ENCODE measurements around the gene ADAMTSL4. TPM values are rescaled to one million over a fixed set of nuclear protein-coding genes. Genes with fewer than 3 reads are reported as not detected.

The ADAMTSL4 gene
- total and polyA plus RNA-seq, 4 donors = 23.2 to 104 (median 48.0) TPM

DNA sequence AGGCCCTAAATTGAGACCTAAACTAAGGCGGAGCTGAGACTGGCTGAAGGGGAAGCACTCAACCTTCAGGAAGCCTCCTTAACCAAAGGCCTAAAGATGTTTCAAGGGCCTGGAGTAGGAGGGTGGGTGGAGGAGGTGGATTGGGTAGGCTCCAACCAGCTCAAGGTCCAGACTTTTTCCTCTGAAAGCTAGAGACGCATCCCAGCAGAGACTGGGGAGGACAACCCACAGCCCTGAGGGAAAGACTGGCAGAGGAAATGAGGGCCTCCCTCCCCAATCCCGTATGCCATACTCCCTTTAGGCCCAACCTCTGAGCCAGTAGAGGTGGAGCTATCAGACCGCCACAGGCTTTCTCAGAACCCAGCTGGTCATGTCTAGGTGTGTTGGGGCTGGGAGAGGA, 40.2 kb upstream of the ADAMTSL4 start:
- H3K36me3 ChIP-seq (ENCODE audit: control insufficient read depth in 4 of 4, insufficient read depth in 4 of 4, low read length in 4 of 4) = peaks cover 9 to 25% (median 9%) of the 10 kb centered on the region in 4 donors
- DNase-seq (peak in 1 of 3 donors; percentile 18), ATAC-seq (ENCODE audit: insufficient read depth, low FRiP score) (peak; percentile 15)
- H3K27ac ChIP-seq (ENCODE audit: low read depth in 1 of 2, low read length in 1 of 2) = no peak overlapping the region
- H3K9me3 ChIP-seq (ENCODE audit: control insufficient read depth in 4 of 4, insufficient read depth in 3 of 4, low read length in 3 of 4) = no peaks in the 10 kb centered on the region
- TF ChIP-seq, protein P1, sequence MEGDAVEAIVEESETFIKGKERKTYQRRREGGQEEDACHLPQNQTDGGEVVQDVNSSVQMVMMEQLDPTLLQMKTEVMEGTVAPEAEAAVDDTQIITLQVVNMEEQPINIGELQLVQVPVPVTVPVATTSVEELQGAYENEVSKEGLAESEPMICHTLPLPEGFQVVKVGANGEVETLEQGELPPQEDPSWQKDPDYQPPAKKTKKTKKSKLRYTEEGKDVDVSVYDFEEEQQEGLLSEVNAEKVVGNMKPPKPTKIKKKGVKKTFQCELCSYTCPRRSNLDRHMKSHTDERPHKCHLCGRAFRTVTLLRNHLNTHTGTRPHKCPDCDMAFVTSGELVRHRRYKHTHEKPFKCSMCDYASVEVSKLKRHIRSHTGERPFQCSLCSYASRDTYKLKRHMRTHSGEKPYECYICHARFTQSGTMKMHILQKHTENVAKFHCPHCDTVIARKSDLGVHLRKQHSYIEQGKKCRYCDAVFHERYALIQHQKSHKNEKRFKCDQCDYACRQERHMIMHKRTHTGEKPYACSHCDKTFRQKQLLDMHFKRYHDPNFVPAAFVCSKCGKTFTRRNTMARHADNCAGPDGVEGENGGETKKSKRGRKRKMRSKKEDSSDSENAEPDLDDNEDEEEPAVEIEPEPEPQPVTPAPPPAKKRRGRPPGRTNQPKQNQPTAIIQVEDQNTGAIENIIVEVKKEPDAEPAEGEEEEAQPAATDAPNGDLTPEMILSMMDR (IDR thresholded peaks at IDR 0.05; ENCODE audit: control extremely low read depth, extremely low read depth) = no peak
- H3K9ac ChIP-seq (ENCODE audit: insufficient read depth in 1 of 2, low read length in 2 of 2) = no peak overlapping the region
- no peaks in the 10 kb centered on the region for H3K27me3 ChIP-seq (ENCODE audit: control insufficient read depth in 3 of 3, insufficient read depth in 3 of 3, low read length in 2 of 3)
- H3K4me1 ChIP-seq (ENCODE audit: control insufficient read depth in 5 of 5, insufficient read depth in 5 of 5, low read length in 5 of 5) = peaks cover 0 to 15% (median 0%) of the 10 kb centered on the region in 5 donors
- no peak overlapping the region for H3K4me3 ChIP-seq
- WGBS, 2 donors = 69 to 77% methylated on average over 4 of the region's 4 CpGs

DNA sequence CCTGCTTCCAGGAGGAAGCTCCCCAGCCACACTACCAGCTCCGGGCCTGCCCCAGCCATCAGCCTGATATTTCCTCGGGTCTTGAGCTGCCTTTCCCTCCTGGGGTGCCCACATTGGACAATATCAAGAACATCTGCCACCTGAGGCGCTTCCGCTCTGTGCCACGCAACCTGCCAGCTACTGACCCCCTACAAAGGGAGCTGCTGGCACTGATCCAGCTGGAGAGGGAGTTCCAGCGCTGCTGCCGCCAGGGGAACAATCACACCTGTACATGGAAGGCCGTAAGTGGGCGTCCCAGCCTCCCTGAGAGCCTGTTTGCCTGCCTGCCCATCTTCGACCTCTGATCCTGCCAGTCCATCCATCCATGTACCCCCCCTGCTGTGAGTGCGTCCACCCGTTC, 37.7 kb upstream of the ADAMTSL4 start:
- Histone ChIP-seq H3K27ac (ENCODE audit: low read depth in 1 of 2, low read length in 1 of 2) (no peak overlapping the region), H3K4me1 (ENCODE audit: control insufficient read depth in 5 of 5, insufficient read depth in 5 of 5, low read length in 5 of 5) (peaks cover 0 to 10% (median 8%) of the 10 kb centered on the region in 5 donors), H3K9me3 (ENCODE audit: control insufficient read depth in 4 of 4, insufficient read depth in 3 of 4, low read length in 3 of 4) (no peaks in the 10 kb centered on the region), H3K27me3 (ENCODE audit: control insufficient read depth in 3 of 3, insufficient read depth in 3 of 3, low read length in 2 of 3) (no peaks in the 10 kb centered on the region), H3K9ac (ENCODE audit: insufficient read depth in 1 of 2, low read length in 2 of 2) (no peak overlapping the region), H3K36me3 (ENCODE audit: control insufficient read depth in 4 of 4, insufficient read depth in 4 of 4, low read length in 4 of 4) (peaks cover 0 to 4% (median under 1%) of the 10 kb centered on the region in 4 donors), H3K4me3 (no peak overlapping the region)
- no peak for ATAC-seq (ENCODE audit: insufficient read depth, low FRiP score)
- DNase-seq = no peak
- TF ChIP-seq, protein P1 (IDR thresholded peaks at IDR 0.05; ENCODE audit: control extremely low read depth, extremely low read depth) = no peak
- 92 to 93% methylated on average over 12 of the region's 12 CpGs for WGBS, 2 donors

DNA sequence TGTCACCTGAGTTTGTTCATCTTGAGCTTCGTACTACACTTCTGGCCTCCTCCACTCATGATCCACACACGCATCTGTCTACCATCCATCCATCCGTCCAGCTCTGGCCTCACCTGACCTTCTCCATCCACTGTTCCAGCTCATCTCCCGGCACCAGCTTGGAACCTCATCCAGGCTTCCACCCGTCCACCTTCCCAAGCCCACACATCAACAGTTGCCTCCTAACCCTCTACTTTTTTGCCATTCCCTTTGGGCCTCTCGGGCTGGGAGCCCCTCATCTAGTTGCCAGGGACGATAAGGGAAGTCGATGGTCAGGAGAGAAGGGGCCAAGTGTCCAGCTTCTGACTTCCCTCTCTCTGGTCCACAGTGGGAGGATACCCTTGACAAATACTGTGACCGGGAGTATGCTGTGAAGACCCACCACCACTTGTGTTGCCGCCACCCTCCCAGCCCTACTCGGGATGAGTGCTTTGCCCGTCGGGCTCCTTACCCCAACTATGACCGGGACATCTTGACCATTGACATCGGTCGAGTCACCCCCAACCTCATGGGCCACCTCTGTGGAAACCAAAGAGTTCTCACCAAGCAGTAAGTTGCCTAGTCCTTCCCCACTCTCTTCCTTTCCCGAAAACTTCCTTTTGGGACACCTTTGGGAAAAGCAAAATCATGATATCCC, 37.1 kb upstream of the ADAMTSL4 start:
- ATAC-seq (ENCODE audit: insufficient read depth, low FRiP score) (no peak), DNase-seq (no peak)
- Histone ChIP-seq H3K9me3 (ENCODE audit: control insufficient read depth in 4 of 4, insufficient read depth in 3 of 4, low read length in 3 of 4) (no peaks in the 10 kb centered on the region), H3K9ac (ENCODE audit: insufficient read depth in 1 of 2, low read length in 2 of 2) (no peak overlapping the region), H3K4me1 (ENCODE audit: control insufficient read depth in 5 of 5, insufficient read depth in 5 of 5, low read length in 5 of 5) (peaks cover 0 to 13% (median 8%) of the 10 kb centered on the region in 5 donors), H3K27me3 (ENCODE audit: control insufficient read depth in 3 of 3, insufficient read depth in 3 of 3, low read length in 2 of 3) (no peaks in the 10 kb centered on the region), H3K36me3 (ENCODE audit: control insufficient read depth in 4 of 4, insufficient read depth in 4 of 4, low read length in 4 of 4) (peaks cover 0 to 2% (median 0%) of the 10 kb centered on the region in 4 donors), H3K27ac (ENCODE audit: low read depth in 1 of 2, low read length in 1 of 2) (no peak overlapping the region), H3K4me3 (no peak overlapping the region)
- 88 to 90% methylated on average over 17 of the region's 17 CpGs for WGBS, 2 donors
- TF ChIP-seq, protein P1 (IDR thresholded peaks at IDR 0.05; ENCODE audit: control extremely low read depth, extremely low read depth) = no peak
